Activated T-cell treated with anti-CD3 and anti-CD28 coated beads, Interleukin-2, amount 50 U/mL, for 24 hours (primary cell): Measurements from ENCODE around the gene TSEN34.
A peak's percentile ranks its signal among the peaks of the same experiment; 100 is the strongest.
"Not testable (repeated sequence)": the region's sequence is repeated elsewhere in the genome, so short reads cannot be mapped to it uniquely, and the experiment has no call there.

Source experiments
- DNase-seq: peaks from one replicate; pipeline ENCODE4 v3.0.0-alpha.2; 2020
- H3K27ac Mint-ChIP-seq: 2 replicates; pipeline ENCODE4 v1.8.0; 2020; ENCODE audit warnings: mild to moderate bottlenecking, mixed read lengths
- H3K27me3 Mint-ChIP-seq: 2 replicates; pipeline ENCODE4 v1.8.0; 2020; ENCODE audit warnings: mixed read lengths
- H3K36me3 Mint-ChIP-seq: 2 replicates; pipeline ENCODE4 v1.8.0; 2020; ENCODE audit warnings: low read depth, mixed read lengths
- H3K4me1 Mint-ChIP-seq: 2 replicates; pipeline ENCODE4 v1.8.0; 2020; ENCODE audit warnings: low read depth, mixed read lengths
- H3K4me3 Mint-ChIP-seq: 2 replicates; pipeline ENCODE4 v1.8.0; 2020; ENCODE audit warnings: mild to moderate bottlenecking, moderate library complexity, mixed read lengths
- H3K9me3 Mint-ChIP-seq: 2 replicates; pipeline ENCODE4 v1.8.0; 2020; ENCODE audit warnings: mixed read lengths

Gene TSEN34

GRCh38 chr19:54189735-54190502 lies 1.2 kb upstream of the TSEN34 start:
- peaks cover 45% of the 10 kb centered on the region for H3K4me1 Mint-ChIP-seq
- H3K9me3 Mint-ChIP-seq: no peaks in the 10 kb centered on the region
- DNase-seq: peak; percentile 100

GRCh38 chr19:54190503-54191010 lies 551 bp upstream of the TSEN34 start:
- peak overlapping the region; percentile 99 for H3K27ac Mint-ChIP-seq
- peak overlapping the region; percentile 84 for H3K4me3 Mint-ChIP-seq
- peaks cover 71% of the 10 kb centered on the region for H3K36me3 Mint-ChIP-seq
- H3K9me3 Mint-ChIP-seq: no peaks in the 10 kb centered on the region
- peak; percentile 100 for DNase-seq
- no peaks in the 10 kb centered on the region for H3K27me3 Mint-ChIP-seq
- H3K4me1 Mint-ChIP-seq: peaks cover 43% of the 10 kb centered on the region

More at GRCh38 chr19:54189735-54190502, 1.2 kb upstream of the TSEN34 start:
- peak overlapping the region; percentile 84 for H3K4me3 Mint-ChIP-seq
- H3K27ac Mint-ChIP-seq: peak overlapping the region; percentile 99
- peaks cover 69% of the 10 kb centered on the region for H3K36me3 Mint-ChIP-seq
- H3K27me3 Mint-ChIP-seq: no peaks in the 10 kb centered on the region

- peak overlapping the region; percentile 84 for H3K4me3 Mint-ChIP-seq
- H3K36me3 Mint-ChIP-seq: peaks cover 63% of the 10 kb centered on the region
- DNase-seq: no peak
- H3K4me1 Mint-ChIP-seq: peaks cover 36% of the 10 kb centered on the region
- H3K27ac Mint-ChIP-seq: peak overlapping the region; percentile 92
- H3K27me3 Mint-ChIP-seq: no peaks in the 10 kb centered on the region
- no peaks in the 10 kb centered on the region for H3K9me3 Mint-ChIP-seq
These were observed 824 bp downstream of the TSEN34 start for GRCh38 chr19:54191811-54192453.

GRCh38 chr19:54193011-54193410 lies 1.9 kb downstream of the TSEN34 start:
- Mint-ChIP-seq H3K27me3 (no peaks in the 10 kb centered on the region), H3K4me3 (no peak overlapping the region)

GRCh38 chr19:54194463-54194862 lies 3.4 kb downstream of the TSEN34 start:
- H3K27me3 Mint-ChIP-seq, H3K9me3 Mint-ChIP-seq, H3K27ac Mint-ChIP-seq, H3K4me3 Mint-ChIP-seq, DNase-seq: not testable (repeated sequence)
- Mint-ChIP-seq H3K36me3 (peaks cover 58% of the 10 kb centered on the region), H3K4me1 (peaks cover 23% of the 10 kb centered on the region)

More at GRCh38 chr19:54193011-54193410, 1.9 kb downstream of the TSEN34 start:
- no peak for DNase-seq
- H3K9me3 Mint-ChIP-seq: no peaks in the 10 kb centered on the region
- peaks cover 25% of the 10 kb centered on the region for H3K4me1 Mint-ChIP-seq
- peaks cover 59% of the 10 kb centered on the region for H3K36me3 Mint-ChIP-seq
- no peak overlapping the region for H3K27ac Mint-ChIP-seq

GRCh38 chr19:54196536-54196935 lies 5.4 kb downstream of the TSEN34 start:
- H3K27me3 Mint-ChIP-seq: no peaks in the 10 kb centered on the region
- no peak overlapping the region for H3K27ac Mint-ChIP-seq
- H3K4me3 Mint-ChIP-seq: no peak overlapping the region
- peaks cover 64% of the 10 kb centered on the region for H3K36me3 Mint-ChIP-seq
- H3K4me1 Mint-ChIP-seq: peaks cover 23% of the 10 kb centered on the region
- no peak for DNase-seq
- no peaks in the 10 kb centered on the region for H3K9me3 Mint-ChIP-seq

GRCh38 chr19:54197121-54197520 lies 6.0 kb downstream of the TSEN34 start:
- Mint-ChIP-seq H3K27me3 (no peaks in the 10 kb centered on the region), H3K9me3 (no peaks in the 10 kb centered on the region), H3K27ac (peak overlapping the region; percentile 40), H3K4me1 (peaks cover 17% of the 10 kb centered on the region), H3K36me3 (peaks cover 64% of the 10 kb centered on the region), H3K4me3 (no peak overlapping the region)
- no peak for DNase-seq

GRCh38 chr19:54199401-54199800 lies 8.3 kb downstream of the TSEN34 start:
- no peak for DNase-seq
- no peaks in the 10 kb centered on the region for H3K27me3 Mint-ChIP-seq
- H3K27ac Mint-ChIP-seq: peak overlapping the region; percentile 90
- H3K4me3 Mint-ChIP-seq: peak overlapping the region; percentile 90
- peaks cover 65% of the 10 kb centered on the region for H3K36me3 Mint-ChIP-seq
- H3K4me1 Mint-ChIP-seq: peaks cover 28% of the 10 kb centered on the region
- H3K9me3 Mint-ChIP-seq: no peaks in the 10 kb centered on the region

GRCh38 chr19:54201172-54201701 lies 10.1 kb downstream of the TSEN34 start:
- Mint-ChIP-seq H3K27me3 (no peaks in the 10 kb centered on the region), H3K4me3 (peak overlapping the region; percentile 90), H3K4me1 (peaks cover 46% of the 10 kb centered on the region), H3K27ac (peak overlapping the region; percentile 99), H3K36me3 (peaks cover 70% of the 10 kb centered on the region), H3K9me3 (no peaks in the 10 kb centered on the region)
- no peak for DNase-seq

GRCh38 chr19:54201980-54202379 lies 10.9 kb downstream of the TSEN34 start:
- DNase-seq: peak; percentile 31
- Mint-ChIP-seq H3K4me3 (peak overlapping the region; percentile 90), H3K9me3 (no peaks in the 10 kb centered on the region), H3K4me1 (peaks cover 54% of the 10 kb centered on the region), H3K27ac (peak overlapping the region; percentile 99), H3K27me3 (no peaks in the 10 kb centered on the region), H3K36me3 (peaks cover 74% of the 10 kb centered on the region)

- Mint-ChIP-seq H3K4me3 (peak overlapping the region; percentile 90), H3K36me3 (peaks cover 82% of the 10 kb centered on the region), H3K27ac (peak overlapping the region; percentile 99), H3K4me1 (peaks cover 66% of the 10 kb centered on the region), H3K27me3 (no peaks in the 10 kb centered on the region), H3K9me3 (no peaks in the 10 kb centered on the region)
- DNase-seq: no peak
These were observed 12.1 kb downstream of the TSEN34 start for GRCh38 chr19:54203151-54203611.

- H3K4me3 Mint-ChIP-seq: peak overlapping the region; percentile 90
- DNase-seq: no peak
- H3K36me3 Mint-ChIP-seq: peaks cover 89% of the 10 kb centered on the region
- H3K27me3 Mint-ChIP-seq: no peaks in the 10 kb centered on the region
- H3K27ac Mint-ChIP-seq: peak overlapping the region; percentile 99
- H3K9me3 Mint-ChIP-seq: no peaks in the 10 kb centered on the region
- peaks cover 78% of the 10 kb centered on the region for H3K4me1 Mint-ChIP-seq
These were observed 13.8 kb downstream of the TSEN34 start for GRCh38 chr19:54204767-54205468.

GRCh38 chr19:54206030-54206830 lies 15.1 kb downstream of the TSEN34 start:
- Mint-ChIP-seq H3K4me1 (peaks cover 91% of the 10 kb centered on the region), H3K4me3 (peak overlapping the region; percentile 90), H3K9me3 (no peaks in the 10 kb centered on the region), H3K36me3 (peaks cover 90% of the 10 kb centered on the region), H3K27ac (peak overlapping the region; percentile 99), H3K27me3 (no peaks in the 10 kb centered on the region)
- peak; percentile 34 for DNase-seq
